ENCODE data around the gene AUTS2. TPM values are rescaled to one million over a fixed set of nuclear protein-coding genes. Genes with fewer than 3 reads are reported as not detected.

The AUTS2 gene
- total RNA-seq, 1 experiment from 2014 or later = 256 TPM

GRCh38 chr7:70319057-70319456, 720.8 kb downstream of the AUTS2 start:
- no peak for DNase-seq
- Histone ChIP-seq H4K8ac (replicated peaks; ENCODE audit: insufficient read length, low read depth, low read length) (no peak overlapping the region), H4K5ac (ENCODE audit: insufficient read length, low read depth, low read length) (no peak overlapping the region), H3T11ph (ENCODE audit: low read length) (no peak overlapping the region), H3K79me1 (ENCODE audit: insufficient read depth, low read depth, low read length, poor library complexity, severe bottlenecking) (no peaks in the 10 kb centered on the region), H2AK5ac (ENCODE audit: insufficient read length, low read length) (no peak overlapping the region), H3K23me2 (ENCODE audit: insufficient read length, low read depth, low read length, poor library complexity, severe bottlenecking) (no peaks in the 10 kb centered on the region), H3K4me1 (ENCODE audit: insufficient read depth, low read length) (peaks cover 2% of the 10 kb centered on the region; the same call in 1 of the 2 replicates), H2BK120ac (ENCODE audit: low read depth, low read length, poor library complexity, severe bottlenecking) (no peak overlapping the region), H2BK20ac (ENCODE audit: low read depth, low read length, poor library complexity, severe bottlenecking) (peak overlapping the region; percentile 62), H4K91ac (ENCODE audit: insufficient read length, low read depth, low read length) (no peak overlapping the region), H2BK15ac (ENCODE audit: low read depth, low read length) (no peak overlapping the region), H3K14ac (ENCODE audit: insufficient read depth, low read length) (no peak overlapping the region), H3K79me2 (ENCODE audit: insufficient read depth, low read length) (no peaks in the 10 kb centered on the region), H3K9me3 (ENCODE audit: control insufficient read depth, low read depth, low read length) (no peaks in the 10 kb centered on the region), H3K4ac (ENCODE audit: low read depth, low read length) (no peak overlapping the region), H3K27me3 (ENCODE audit: insufficient read depth, low read length) (no peaks in the 10 kb centered on the region), H3K56ac (ENCODE audit: insufficient read length, low read depth, low read length) (no peak overlapping the region), H3K4me2 (ENCODE audit: insufficient read depth, insufficient read length, low read length) (no peak overlapping the region), H4K20me1 (ENCODE audit: control insufficient read depth, insufficient read depth, insufficient read length) (no peaks in the 10 kb centered on the region), H3K9ac (ENCODE audit: extremely low read depth, insufficient read length, low read length) (no peak overlapping the region), H3K18ac (ENCODE audit: insufficient read length, low read depth, low read length) (no peak overlapping the region), H2BK12ac (ENCODE audit: insufficient read length, low read depth, low read length) (no peak overlapping the region), H2AFZ (ENCODE audit: low read length) (no peak overlapping the region), H2BK5ac (ENCODE audit: insufficient read length, low read length) (no peak overlapping the region), H3K27ac (ENCODE audit: insufficient read length, low read depth, low read length) (no peak overlapping the region), H3K23ac (ENCODE audit: insufficient read length, low read depth, low read length) (no peak overlapping the region)
- H3K9me3 Mint-ChIP-seq = no peaks in the 10 kb centered on the region
- peaks cover 22 to 39% of the 10 kb centered on the region in 2 experiments for H3K4me1 Mint-ChIP-seq
- TF ChIP-seq CTCF (conservative IDR thresholded peaks at IDR 0.05) = no peak
- H3K27me3 Mint-ChIP-seq (ENCODE audit: low read depth) = no peaks in the 10 kb centered on the region
- H3K4me3 Mint-ChIP-seq = no peak overlapping the region
- WGBS (ENCODE audit: extremely low coverage, insufficient read length, low lambda C conversion rate) = no CpG with 5 or more reads among the region's 2 CpGs
- no peaks in the 10 kb centered on the region for H3K36me3 Mint-ChIP-seq (ENCODE audit: insufficient read depth in 1 of 3, low read depth in 3 of 3)
- 0 out of 7 replicates have a peak overlapping the region, but pooled peaks of 1 of the 3 experiments have one; percentile 25 for H3K27ac Mint-ChIP-seq

All from H9 (cell line).